Measurements from ENCODE around the gene MRPL38.

MRPL38 gene

DNA sequence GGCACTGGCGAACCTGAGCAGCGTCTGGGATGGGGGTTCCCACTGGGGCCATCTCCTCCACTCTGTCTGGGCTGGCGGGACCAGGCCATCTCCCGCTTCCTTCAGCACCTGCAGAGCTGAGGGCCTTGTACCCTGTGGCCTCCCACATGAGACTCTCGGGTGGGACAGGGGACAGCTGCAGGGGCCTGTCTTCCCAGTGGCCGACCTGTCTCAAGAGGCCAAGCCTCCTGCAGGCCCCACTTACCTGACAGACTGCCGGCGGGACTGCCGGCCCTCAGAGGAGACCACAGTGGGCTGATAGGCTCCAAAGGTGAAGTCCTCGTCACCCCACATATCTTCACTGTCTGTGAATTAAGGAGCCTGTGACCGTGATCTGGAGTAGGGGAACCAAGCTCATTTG is 20.4 kb upstream of the MRPL38 start:
- TF ChIP-seq, protein P1, sequence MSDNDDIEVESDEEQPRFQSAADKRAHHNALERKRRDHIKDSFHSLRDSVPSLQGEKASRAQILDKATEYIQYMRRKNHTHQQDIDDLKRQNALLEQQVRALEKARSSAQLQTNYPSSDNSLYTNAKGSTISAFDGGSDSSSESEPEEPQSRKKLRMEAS (IDR thresholded peaks at IDR 0.05): no peak
- TF ChIP-seq NFIC (IDR thresholded peaks at IDR 0.05) (no peak), ZBTB7A (IDR thresholded peaks at IDR 0.05; ENCODE audit: low read depth) (no peak), RAD21 (IDR thresholded peaks at IDR 0.05; ENCODE audit: low read depth) (no peak), FOXM1 (IDR thresholded peaks at IDR 0.05; ENCODE audit: borderline replicate concordance, low read depth) (no peak), YY1 (IDR thresholded peaks at IDR 0.05; ENCODE audit: low read depth) (no peak), EP300 (IDR thresholded peaks at IDR 0.05; ENCODE audit: borderline replicate concordance) (no peak), CEBPB (IDR thresholded peaks at IDR 0.05) (no peak), EGR1 (IDR thresholded peaks at IDR 0.05) (no peak), TCF12 (IDR thresholded peaks at IDR 0.05; ENCODE audit: low read depth) (no peak)
- TF ChIP-seq, protein P2, sequence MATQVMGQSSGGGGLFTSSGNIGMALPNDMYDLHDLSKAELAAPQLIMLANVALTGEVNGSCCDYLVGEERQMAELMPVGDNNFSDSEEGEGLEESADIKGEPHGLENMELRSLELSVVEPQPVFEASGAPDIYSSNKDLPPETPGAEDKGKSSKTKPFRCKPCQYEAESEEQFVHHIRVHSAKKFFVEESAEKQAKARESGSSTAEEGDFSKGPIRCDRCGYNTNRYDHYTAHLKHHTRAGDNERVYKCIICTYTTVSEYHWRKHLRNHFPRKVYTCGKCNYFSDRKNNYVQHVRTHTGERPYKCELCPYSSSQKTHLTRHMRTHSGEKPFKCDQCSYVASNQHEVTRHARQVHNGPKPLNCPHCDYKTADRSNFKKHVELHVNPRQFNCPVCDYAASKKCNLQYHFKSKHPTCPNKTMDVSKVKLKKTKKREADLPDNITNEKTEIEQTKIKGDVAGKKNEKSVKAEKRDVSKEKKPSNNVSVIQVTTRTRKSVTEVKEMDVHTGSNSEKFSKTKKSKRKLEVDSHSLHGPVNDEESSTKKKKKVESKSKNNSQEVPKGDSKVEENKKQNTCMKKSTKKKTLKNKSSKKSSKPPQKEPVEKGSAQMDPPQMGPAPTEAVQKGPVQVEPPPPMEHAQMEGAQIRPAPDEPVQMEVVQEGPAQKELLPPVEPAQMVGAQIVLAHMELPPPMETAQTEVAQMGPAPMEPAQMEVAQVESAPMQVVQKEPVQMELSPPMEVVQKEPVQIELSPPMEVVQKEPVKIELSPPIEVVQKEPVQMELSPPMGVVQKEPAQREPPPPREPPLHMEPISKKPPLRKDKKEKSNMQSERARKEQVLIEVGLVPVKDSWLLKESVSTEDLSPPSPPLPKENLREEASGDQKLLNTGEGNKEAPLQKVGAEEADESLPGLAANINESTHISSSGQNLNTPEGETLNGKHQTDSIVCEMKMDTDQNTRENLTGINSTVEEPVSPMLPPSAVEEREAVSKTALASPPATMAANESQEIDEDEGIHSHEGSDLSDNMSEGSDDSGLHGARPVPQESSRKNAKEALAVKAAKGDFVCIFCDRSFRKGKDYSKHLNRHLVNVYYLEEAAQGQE (IDR thresholded peaks at IDR 0.05; ENCODE audit: low read depth): no peak
- TF ChIP-seq, protein P3, sequence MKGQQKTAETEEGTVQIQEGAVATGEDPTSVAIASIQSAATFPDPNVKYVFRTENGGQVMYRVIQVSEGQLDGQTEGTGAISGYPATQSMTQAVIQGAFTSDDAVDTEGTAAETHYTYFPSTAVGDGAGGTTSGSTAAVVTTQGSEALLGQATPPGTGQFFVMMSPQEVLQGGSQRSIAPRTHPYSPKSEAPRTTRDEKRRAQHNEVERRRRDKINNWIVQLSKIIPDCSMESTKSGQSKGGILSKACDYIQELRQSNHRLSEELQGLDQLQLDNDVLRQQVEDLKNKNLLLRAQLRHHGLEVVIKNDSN (IDR thresholded peaks at IDR 0.05): no peak

DNA sequence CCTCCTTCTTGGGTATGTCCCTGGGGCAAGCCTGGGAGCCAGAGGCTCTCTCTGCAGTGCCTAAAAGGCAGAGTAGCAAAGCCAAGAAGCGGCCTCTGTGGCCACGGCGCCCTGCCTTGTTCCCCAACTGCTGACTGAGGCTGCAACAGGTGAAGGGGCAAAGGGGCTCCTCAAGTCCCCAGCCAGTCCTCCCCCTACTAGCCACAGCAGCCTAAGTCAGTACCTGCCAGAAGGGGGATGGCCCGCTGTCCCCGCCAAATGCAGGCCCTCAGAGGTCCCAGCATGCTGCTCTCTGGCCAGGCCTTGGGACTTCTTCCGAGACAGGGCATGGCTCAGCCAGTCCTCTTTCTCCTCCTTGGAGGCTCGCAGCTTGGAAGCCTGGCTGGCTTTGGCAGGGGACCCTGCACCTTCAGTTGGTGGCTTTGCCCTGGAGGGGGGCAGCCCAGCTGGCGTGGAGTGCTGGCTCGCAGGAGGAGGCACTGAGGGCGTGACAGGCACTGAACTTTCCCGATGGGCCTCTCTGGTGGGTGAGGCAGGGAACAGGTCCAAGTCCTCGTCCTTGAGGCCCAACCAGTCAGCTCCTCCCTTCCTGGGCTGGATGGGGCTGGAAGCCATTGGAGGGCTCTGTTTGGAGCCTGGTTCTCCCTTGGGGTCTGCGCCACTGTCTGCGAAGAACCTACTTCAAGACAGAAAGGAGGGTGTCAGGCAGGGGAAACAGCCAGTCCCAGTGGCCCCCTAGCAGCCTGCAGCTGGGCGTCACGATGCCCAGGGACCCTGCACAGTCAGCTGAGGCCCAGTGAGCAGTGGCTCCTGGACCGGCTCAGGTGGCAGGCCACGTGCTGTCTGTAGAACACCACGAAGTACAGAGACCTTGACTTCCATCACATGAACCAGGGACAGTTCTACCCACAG is 18.5 kb upstream of the MRPL38 start:
- TF ChIP-seq, protein P1 (IDR thresholded peaks at IDR 0.05): no peak
- TF ChIP-seq TEAD4 (IDR thresholded peaks at IDR 0.05): no peak
- no peak for TF ChIP-seq EP300 (IDR thresholded peaks at IDR 0.05; ENCODE audit: borderline replicate concordance)
- TF ChIP-seq, protein P3 (IDR thresholded peaks at IDR 0.05): no peak
- TF ChIP-seq YY1 (IDR thresholded peaks at IDR 0.05; ENCODE audit: low read depth): no peak
- no peak for TF ChIP-seq FOXM1 (IDR thresholded peaks at IDR 0.05; ENCODE audit: borderline replicate concordance, low read depth)
- TF ChIP-seq, protein P2 (IDR thresholded peaks at IDR 0.05; ENCODE audit: low read depth): no peak
- TF ChIP-seq ZBTB7A (IDR thresholded peaks at IDR 0.05; ENCODE audit: low read depth): no peak
- TF ChIP-seq TCF12 (IDR thresholded peaks at IDR 0.05; ENCODE audit: low read depth): no peak

DNA sequence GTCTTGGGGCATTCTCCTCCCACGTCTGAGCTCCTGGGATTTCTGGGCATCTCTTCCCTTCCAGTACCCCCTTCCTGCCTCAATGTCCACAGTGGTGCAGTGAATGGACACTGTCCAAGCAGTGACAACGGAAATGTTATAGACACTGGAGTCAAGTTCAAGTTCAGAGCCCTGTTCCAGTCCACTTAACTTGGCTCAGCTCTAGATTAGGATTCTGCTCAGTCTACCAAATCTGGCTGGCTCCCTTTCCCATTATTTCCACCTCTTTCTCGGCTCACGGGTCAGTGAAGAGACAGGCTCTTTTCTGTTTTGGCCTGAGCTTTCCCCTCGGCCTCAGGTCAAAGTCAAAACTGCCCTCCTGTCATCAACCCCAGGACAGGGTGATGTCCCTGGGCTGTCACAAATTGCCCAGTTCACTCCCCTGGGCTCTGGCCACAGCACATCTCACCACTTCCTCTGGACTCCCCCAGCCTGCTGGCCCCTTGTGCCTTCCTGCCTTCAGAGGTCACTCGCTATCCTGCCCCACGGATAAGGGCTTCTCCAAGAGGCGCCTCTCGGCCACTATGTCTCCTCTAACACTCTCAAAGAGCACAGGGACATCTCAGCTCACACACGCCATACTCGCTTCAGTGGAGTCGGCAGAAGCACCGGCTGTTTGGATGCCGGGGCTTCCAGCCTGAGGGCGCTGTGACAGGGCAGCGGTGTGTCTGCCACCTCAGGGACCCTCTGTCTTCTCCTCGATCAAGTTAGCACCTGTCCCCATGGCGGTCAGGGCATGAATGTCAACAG is 17.7 kb upstream of the MRPL38 start:
- TF ChIP-seq CREB1 (IDR thresholded peaks at IDR 0.05; ENCODE audit: low read depth) (no peak), EGR1 (IDR thresholded peaks at IDR 0.05) (no peak), ZBTB7A (IDR thresholded peaks at IDR 0.05; ENCODE audit: low read depth) (no peak), CEBPB (IDR thresholded peaks at IDR 0.05) (no peak), NFIC (IDR thresholded peaks at IDR 0.05) (no peak), EP300 (IDR thresholded peaks at IDR 0.05; ENCODE audit: borderline replicate concordance) (no peak), TAF1 (IDR thresholded peaks at IDR 0.05; ENCODE audit: low read depth) (no peak), RAD21 (IDR thresholded peaks at IDR 0.05; ENCODE audit: low read depth) (no peak), TCF12 (IDR thresholded peaks at IDR 0.05; ENCODE audit: low read depth) (no peak), TEAD4 (IDR thresholded peaks at IDR 0.05) (no peak), FOXM1 (IDR thresholded peaks at IDR 0.05; ENCODE audit: borderline replicate concordance, low read depth) (no peak), YY1 (IDR thresholded peaks at IDR 0.05; ENCODE audit: low read depth) (no peak)
- TF ChIP-seq, protein P2 (IDR thresholded peaks at IDR 0.05; ENCODE audit: low read depth): no peak
- TF ChIP-seq, protein P1 (IDR thresholded peaks at IDR 0.05): no peak
- TF ChIP-seq, protein P3 (IDR thresholded peaks at IDR 0.05): no peak
